SK-N-SH (cell line): ENCODE data around the gene DLX4. TPM values are rescaled to one million over a fixed set of nuclear protein-coding genes. Genes with fewer than 3 reads are reported as not detected.
A peak's percentile ranks its signal among the peaks of the same experiment; 100 is the strongest.

Source experiments
- CTCF ChIA-PET: fragments of 300-600, 350-600 bp; formaldehyde crosslinking; extraction: SDS; loops from one replicate; lab custom pipeline; 2021; lab: Yijun Ruan, JAX
- POLR2A ChIA-PET: fragments of 350-600 bp; sonication (Branson Sonifier 250); formaldehyde crosslinking; extraction: SDS; loops from one replicate; lab custom pipeline; 2020; ENCODE audit warnings: antibody characterized with exemption, inconsistent platforms; lab: Yijun Ruan, JAX
- DNase-seq: peaks from one replicate; pipeline ENCODE4 v3.0.0; 2012
- H2AFZ ChIP-seq: fragments of 200-600 bp; sonication (generic); 2 replicates; pipeline ENCODE4 v1.8.1; 2016; ENCODE audit warnings: antibody characterized with exemption, mild to moderate bottlenecking, low read depth
- H3F3A ChIP-seq: fragments of 200-600 bp; sonication (generic); replicated peaks from 2 replicates; pipeline ENCODE3; 2016; ENCODE audit warnings: antibody characterized with exemption, mild to moderate bottlenecking; ENCODE audit not compliant: insufficient read depth
- H3K27ac ChIP-seq, 2 experiments: fragments of 200-500 bp in 1 of 2; fragments of 200-600 bp in 1 of 2; sonication (Bioruptor generic) in 1 of 2; sonication (generic), shearing (Covaris generic) in 1 of 2; 2 replicates each; pipeline versions ENCODE4 v1.5.1 to v1.6.1; 2014 to 2016; ENCODE audit warnings: low read depth in 2 of 2, inconsistent platforms in 1 of 2, low read length in 1 of 2, mild to moderate bottlenecking in 1 of 2, mixed read lengths in 1 of 2
- H3K27me3 ChIP-seq: fragments of 200-600 bp; sonication (generic), shearing (Covaris generic); 2 replicates; pipeline ENCODE4 v1.6.1; 2016; ENCODE audit warnings: mixed run types; ENCODE audit not compliant: insufficient read depth
- H3K36me3 ChIP-seq, 2 experiments: fragments of 200-500 bp in 1 of 2; fragments of 200-600 bp in 1 of 2; sonication (Bioruptor generic) in 1 of 2; sonication (generic) in 1 of 2; replicated peaks in 1 of 2; 2 replicates each; pipeline versions ENCODE3 to v1.5.1; 2014 to 2016; ENCODE audit warnings: low read length in 1 of 2, mild to moderate bottlenecking in 1 of 2; ENCODE audit not compliant: insufficient read depth in 2 of 2, control insufficient read depth in 1 of 2
- H3K4me1 ChIP-seq, 2 experiments: fragments of 200-500 bp in 1 of 2; fragments of 200-600 bp in 1 of 2; sonication (Bioruptor generic) in 1 of 2; sonication (generic), shearing (Covaris generic) in 1 of 2; 2 replicates each; pipeline versions ENCODE4 v1.5.1 to v1.6.1; 2014 to 2016; ENCODE audit warnings: low read depth in 1 of 2, low read length in 1 of 2, mixed run types in 1 of 2; ENCODE audit not compliant: insufficient read depth in 2 of 2, control insufficient read depth in 1 of 2
- H3K4me2 ChIP-seq: fragments of 200-600 bp; sonication (generic), shearing (Covaris generic); 2 replicates; pipeline ENCODE4 v1.6.1; 2017; ENCODE audit warnings: mixed run types
- H3K4me3 ChIP-seq, 2 experiments: fragments of 200-500 bp in 1 of 2; fragments of 200-600 bp in 1 of 2; sonication (Bioruptor generic) in 1 of 2; sonication (generic), shearing (Covaris generic) in 1 of 2; 2 replicates each; pipeline versions ENCODE4 v1.5.1 to v1.8.1; 2014 to 2016; ENCODE audit warnings: low read depth in 2 of 2, inconsistent platforms in 1 of 2, low read length in 1 of 2, mild to moderate bottlenecking in 1 of 2, mixed read lengths in 1 of 2, moderate library complexity in 1 of 2
- H3K79me2 ChIP-seq: fragments of 200-600 bp; sonication (generic); 2 replicates; pipeline ENCODE4 v1.8.1; 2017; ENCODE audit warnings: mild to moderate bottlenecking; ENCODE audit not compliant: insufficient read depth
- H3K9ac ChIP-seq: fragments of 200-600 bp; sonication (generic); 2 replicates; pipeline ENCODE4 v1.6.1; 2017; ENCODE audit warnings: mixed run types
- H3K9me2 ChIP-seq: fragments of 200-600 bp; sonication (generic); 2 replicates; pipeline ENCODE4 v1.6.1; 2017; ENCODE audit warnings: mixed run types
- H3K9me3 ChIP-seq: fragments of 200-600 bp; sonication (generic); 2 replicates; pipeline ENCODE4 v1.6.1; 2017; ENCODE audit warnings: mixed run types, mild to moderate bottlenecking, moderate library complexity
- H4K20me1 ChIP-seq: fragments of 200-600 bp; sonication (generic); 2 replicates; pipeline ENCODE4 v1.6.1; 2017; ENCODE audit warnings: mild to moderate bottlenecking, mixed run types; ENCODE audit not compliant: insufficient read depth
- ELF1 ChIP-seq: IDR thresholded peaks from 2 replicates; pipeline ENCODE4 v1.4.0; 2012
- EP300 ChIP-seq, 2 experiments: IDR thresholded peaks; 2 replicates each; pipeline versions ENCODE4 v1.4.0 to v1.6.1; 2012; ENCODE audit warnings: borderline replicate concordance in 1 of 2, low read depth in 1 of 2, low read length in 1 of 2
- EZH2phosphoT487 ChIP-seq: fragments of 200-600 bp; sonication (generic); IDR thresholded peaks from 2 replicates; pipeline ENCODE4 v1.6.1; 2017; ENCODE audit warnings: low read depth, mixed run types, mild to moderate bottlenecking, antibody characterized with exemption, moderate library complexity, borderline replicate concordance
- FOXJ3 ChIP-seq: sonication (generic); formaldehyde crosslinking; IDR thresholded peaks from 2 replicates; pipeline ENCODE4 v1.5.1; 2020; ENCODE audit warnings: mild to moderate bottlenecking, missing genetic modification reagents
- FOXM1 ChIP-seq: IDR thresholded peaks from 2 replicates; pipeline ENCODE4 v1.4.0; 2012; ENCODE audit warnings: low read depth, mild to moderate bottlenecking
- GATA2 ChIP-seq: sonication (generic); formaldehyde crosslinking; IDR thresholded peaks from 2 replicates; pipeline ENCODE4 v1.5.0; 2020; ENCODE audit warnings: mild to moderate bottlenecking, missing genetic modification reagents
- JUND ChIP-seq: IDR thresholded peaks from 2 replicates; pipeline ENCODE4 v1.4.0; 2012
- MAX ChIP-seq: IDR thresholded peaks from 2 replicates; pipeline ENCODE4 v1.4.0; 2012; ENCODE audit warnings: low read depth
- PBX3 ChIP-seq: IDR thresholded peaks from 2 replicates; pipeline ENCODE4; 2012
- RAD21 ChIP-seq: IDR thresholded peaks from 2 replicates; pipeline ENCODE4 v1.6.1; 2012; ENCODE audit warnings: mild to moderate bottlenecking, low read length
- RCOR1 ChIP-seq: fragments of 150-350 bp; IDR thresholded peaks from 2 replicates; pipeline ENCODE4 v1.6.1; 2017; ENCODE audit warnings: antibody characterized with exemption, low read length
- REST ChIP-seq: IDR thresholded peaks from 2 replicates; pipeline ENCODE4 v1.6.1; 2012; ENCODE audit warnings: mild to moderate bottlenecking, low read depth, low read length, moderate library complexity
- SIN3A ChIP-seq: IDR thresholded peaks from 2 replicates; pipeline ENCODE4 v1.6.1; 2012; ENCODE audit warnings: low read depth, mild to moderate bottlenecking, low read length, moderate library complexity, borderline replicate concordance
- SMC3 ChIP-seq: IDR thresholded peaks from 2 replicates; pipeline ENCODE4 v1.6.1; 2012; ENCODE audit warnings: low read depth, low read length, improper control_type of control experiment
- TCF12 ChIP-seq: IDR thresholded peaks from 2 replicates; pipeline ENCODE4 v1.4.0; 2012
- USF1 ChIP-seq: IDR thresholded peaks from 2 replicates; pipeline ENCODE4 v1.4.0; 2012; ENCODE audit warnings: low read depth, borderline replicate concordance
- USF2 ChIP-seq: fragments of 150-350 bp; IDR thresholded peaks from 2 replicates; pipeline ENCODE4 v1.6.1; 2017; ENCODE audit warnings: antibody characterized with exemption, low read length, low read depth, borderline replicate concordance
- YY1 ChIP-seq: IDR thresholded peaks from 2 replicates; pipeline ENCODE4 v1.4.0; 2012; ENCODE audit warnings: low read depth, mild to moderate bottlenecking
- ZBTB33 ChIP-seq: IDR thresholded peaks from 2 replicates; pipeline ENCODE4 v1.4.0; 2012; ENCODE audit warnings: low read depth, borderline replicate concordance
- WGBS: methylation state at CpG from one replicate; pipeline ENCODE4 v1.1.6; 2017; ENCODE audit warnings: low lambda C conversion rate; 5-methylcytosine and 5-hydroxymethylcytosine counted together
- polyA plus RNA-seq, 3 experiments: library from polyadenylated mRNA; depleted of rRNA; stranded (reverse); fragments of >200 nt; gene quantifications; 2 replicates each; pipeline ENCODE4 v1.2.3, GENCODE V29; 2012

Gene DLX4
- polyA plus RNA-seq, 1 of the 3 experiments (the other 2 are of a cell fraction): 0.10 TPM

- CTCF ChIA-PET: interaction anchor here (1.4 to 55.0 kb wide), 4 partner anchors 7 to 670 kb away, joined by 5 to 1665 read pairs (median 1225); partner anchors contain the start of genes DLX3, DLX4 and TAC4
- H3K27me3 ChIP-seq: peaks cover 74% of the 10 kb centered on the region
- WGBS: 40% methylated on average over 3 of the region's 3 CpGs
Measured at GRCh38 chr17:49985310-49985990, 16.5 kb downstream of the DLX4 start.

More at GRCh38 chr17:49985310-49985990, 16.5 kb downstream of the DLX4 start:
- Histone ChIP-seq H3K9me3 (no peaks in the 10 kb centered on the region), H3K9me2 (no peaks in the 10 kb centered on the region), H3K36me3 (no peaks in the 10 kb centered on the region), H3K4me3 (no peak overlapping the region), H3K9ac (no peak overlapping the region), H2AFZ (no peak overlapping the region), H4K20me1 (no peaks in the 10 kb centered on the region), H3K27ac (no peak overlapping the region), H3K4me2 (no peak overlapping the region), H3K4me1 (no peaks in the 10 kb centered on the region; a peak in 1 of 4 replicates), H3K79me2 (no peaks in the 10 kb centered on the region), H3F3A (peaks cover 7% of the 10 kb centered on the region)
- POLR2A ChIA-PET: interaction anchor here (0.6 kb wide), 1 partner anchor 9 kb away, joined by 3 read pairs; no protein-coding TSS in a partner anchor
- DNase-seq: peak; percentile 14
- TF ChIP-seq GATA2 (CRISPR knock-in tag) (no peak), YY1 (no peak), SIN3A (no peak), RCOR1 (no peak), TCF12 (no peak), MAX (no peak), REST (no peak), USF1 (no peak), FOXM1 (no peak), USF2 (no peak), ELF1 (no peak), RAD21 (no peak), FOXJ3 (CRISPR knock-in tag) (no peak), SMC3 (no peak), ZBTB33 (no peak), JUND (no peak), EZH2phosphoT487 (no peak), PBX3 (no peak), EP300 (IDR thresholded peaks at IDR 0.05; ENCODE audit: borderline replicate concordance in 1 of 2, low read depth in 1 of 2, low read length in 1 of 2) (no peak)
